NOMO-1 treated with dmso at 0.1 percent for 144 hours (cell line): ENCODE measurements around the gene RPLP2.
A peak's percentile ranks its signal among the peaks of the same experiment; 100 is the strongest.

Experiments
- DNase-seq: peaks from one replicate; lab custom pipeline; 2025; ENCODE audit not compliant: unreplicated experiment; lab: John Stamatoyannopoulos, UW

Gene RPLP2

DNA sequence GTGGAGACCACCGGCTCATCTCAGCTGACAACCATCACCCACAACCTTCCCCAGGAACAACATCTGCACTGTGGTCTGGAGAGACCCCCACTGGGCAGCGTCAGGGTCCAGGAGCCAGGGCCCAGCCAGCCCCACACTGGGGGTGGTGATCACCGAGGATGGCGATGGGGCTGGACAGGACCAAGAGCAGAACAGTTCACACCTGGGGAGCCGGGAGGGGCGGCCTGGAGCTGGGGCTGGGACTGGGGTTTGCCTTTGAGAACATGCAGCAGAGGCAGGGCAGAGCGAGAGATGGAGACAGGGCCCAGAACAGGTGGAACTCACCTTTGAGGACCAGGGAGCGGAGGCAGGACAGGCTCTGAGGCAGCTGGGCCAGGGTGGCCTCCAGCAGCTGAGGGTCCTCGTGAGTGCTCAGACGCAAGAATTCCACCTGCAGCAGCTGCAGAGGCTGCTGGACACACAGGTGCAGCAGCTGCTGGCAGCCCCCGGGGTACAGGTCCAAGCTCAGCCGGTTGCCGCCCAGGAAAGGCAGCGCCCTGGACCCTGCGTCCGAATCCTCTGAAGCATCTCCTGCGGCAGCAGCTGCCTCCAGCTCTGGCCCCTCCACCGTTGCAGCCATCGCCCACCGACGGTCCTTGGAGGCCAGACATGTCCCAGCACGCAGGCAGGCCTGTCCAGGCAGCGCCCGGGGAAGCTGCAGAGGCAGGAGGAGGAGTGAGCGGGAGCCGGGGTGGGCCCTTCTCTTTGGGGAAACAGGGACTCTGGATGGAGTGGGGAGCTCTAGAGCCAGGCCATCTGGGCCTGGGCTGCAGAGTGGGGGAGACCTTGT, 5.8 kb upstream of the RPLP2 start:
- DNase-seq: no peak

DNA sequence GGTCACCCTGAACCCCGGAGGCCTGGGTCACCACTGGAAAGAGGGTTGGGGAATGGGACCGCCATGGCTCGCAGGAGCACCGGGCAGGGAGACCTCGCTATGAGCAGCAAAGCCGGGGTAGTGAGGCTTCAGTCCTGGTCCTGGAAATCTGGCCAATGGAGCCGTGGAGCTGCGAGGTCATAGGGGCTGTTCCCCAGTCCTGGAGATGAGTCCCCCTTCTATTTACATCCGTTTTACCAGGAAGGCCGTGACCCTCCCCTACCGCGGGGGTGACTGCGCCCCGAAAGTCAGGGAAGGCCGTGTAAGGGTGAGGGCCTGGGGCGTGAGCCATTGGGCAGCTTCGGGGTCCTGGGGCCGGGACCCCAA, 5.2 kb upstream of the RPLP2 start:
- no peak for DNase-seq

DNA sequence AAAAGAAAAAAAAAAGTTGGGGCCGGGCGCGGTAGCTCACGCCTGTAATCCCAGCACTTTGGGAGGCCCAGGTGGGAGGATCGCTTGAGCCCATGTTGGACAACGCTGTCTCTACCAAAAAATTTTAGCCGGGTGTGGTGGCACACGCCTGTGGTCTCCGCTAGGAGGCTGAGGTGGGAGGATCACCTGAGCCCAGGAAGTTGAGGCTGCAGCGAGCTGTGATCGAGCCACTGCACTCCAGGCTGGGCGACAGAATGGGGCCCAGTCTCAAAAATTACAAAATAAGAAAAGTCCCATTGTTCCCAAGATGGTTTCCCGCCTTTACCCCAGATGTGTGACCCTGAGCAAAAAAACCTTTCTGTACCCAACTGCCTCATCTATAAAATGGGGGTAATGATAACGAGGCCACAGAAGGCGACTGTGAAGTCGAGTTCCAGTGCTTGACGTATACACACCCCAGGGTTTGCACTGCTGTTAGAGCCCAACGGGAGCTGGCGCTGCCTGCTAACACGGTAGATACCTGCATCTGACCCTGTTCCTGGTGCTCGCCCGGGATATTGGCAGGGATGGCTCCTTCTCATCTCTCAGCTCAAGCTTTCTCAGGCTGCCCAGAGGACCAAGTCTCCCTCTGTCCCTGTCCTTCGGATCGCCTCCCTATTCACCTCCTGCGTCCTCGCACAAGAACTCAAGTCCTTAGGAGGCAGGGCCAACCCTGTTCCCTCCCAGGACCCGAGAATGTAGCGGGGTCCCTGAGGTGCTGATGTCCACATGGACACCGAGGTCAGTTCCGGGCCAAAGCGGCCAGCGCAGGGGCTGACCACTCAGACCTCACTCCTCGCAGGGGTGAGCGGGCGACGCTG, 1.1 kb upstream of the RPLP2 start:
- no peak for DNase-seq

DNA sequence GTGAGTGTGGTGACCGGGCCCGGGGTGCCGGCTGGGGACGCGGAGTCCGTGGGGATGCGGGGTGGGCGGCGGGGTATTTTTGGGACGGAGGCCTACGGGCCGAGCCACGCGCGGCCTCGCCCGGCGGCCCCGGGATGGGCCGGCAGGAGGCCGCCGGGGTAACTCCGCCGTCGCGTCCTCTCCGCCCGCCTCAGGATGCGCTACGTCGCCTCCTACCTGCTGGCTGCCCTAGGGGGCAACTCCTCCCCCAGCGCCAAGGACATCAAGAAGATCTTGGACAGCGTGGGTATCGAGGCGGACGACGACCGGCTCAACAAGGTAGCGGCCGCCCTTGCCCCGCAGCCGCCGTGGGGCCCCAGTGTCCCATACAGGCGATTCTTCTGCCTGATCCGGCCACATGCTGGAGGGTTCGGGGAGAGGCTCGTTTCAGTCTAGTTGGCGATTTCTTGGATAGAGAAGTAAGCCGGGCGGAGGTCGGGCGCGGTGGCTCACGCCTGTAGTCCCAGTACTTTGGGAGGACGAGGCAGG, 337 bp downstream of the RPLP2 start:
- DNase-seq: no peak

DNA sequence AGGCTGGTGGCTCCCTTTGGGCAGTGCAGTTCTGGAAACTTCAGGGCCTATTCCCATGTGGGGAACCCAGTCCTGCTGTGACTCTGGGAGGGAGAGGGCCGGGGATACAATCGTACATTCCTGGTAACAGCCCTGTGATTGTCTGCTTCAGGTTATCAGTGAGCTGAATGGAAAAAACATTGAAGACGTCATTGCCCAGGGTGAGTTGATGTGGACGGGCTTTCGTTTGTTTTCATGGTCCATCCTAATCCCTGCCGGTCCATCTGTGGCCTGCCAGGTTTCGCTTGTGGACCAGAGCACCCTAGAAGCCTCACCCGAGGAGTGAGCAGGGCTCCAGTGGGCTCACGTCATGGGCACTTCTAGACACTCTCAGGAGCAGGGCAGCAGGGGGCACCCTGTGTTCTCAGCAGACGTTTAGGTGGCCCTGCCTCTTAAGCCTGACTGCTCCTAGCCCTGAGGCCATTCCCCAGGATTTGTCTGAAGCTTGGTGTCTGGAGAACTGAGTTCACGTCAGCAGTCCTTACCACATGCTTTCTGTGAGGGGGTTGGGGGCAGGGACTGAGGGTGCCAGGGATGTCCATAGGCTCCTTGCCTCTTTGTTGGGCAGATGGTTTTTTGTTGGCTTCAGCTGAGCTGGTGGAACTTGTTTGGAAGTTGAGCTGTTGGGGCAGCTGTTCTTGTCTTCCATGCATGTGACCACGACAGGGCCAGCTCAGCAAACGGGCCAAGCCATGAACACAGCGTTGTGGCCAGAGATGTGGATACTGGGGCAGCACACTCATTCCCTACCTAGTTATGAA, 1.9 kb downstream of the RPLP2 start:
- no peak for DNase-seq

DNA sequence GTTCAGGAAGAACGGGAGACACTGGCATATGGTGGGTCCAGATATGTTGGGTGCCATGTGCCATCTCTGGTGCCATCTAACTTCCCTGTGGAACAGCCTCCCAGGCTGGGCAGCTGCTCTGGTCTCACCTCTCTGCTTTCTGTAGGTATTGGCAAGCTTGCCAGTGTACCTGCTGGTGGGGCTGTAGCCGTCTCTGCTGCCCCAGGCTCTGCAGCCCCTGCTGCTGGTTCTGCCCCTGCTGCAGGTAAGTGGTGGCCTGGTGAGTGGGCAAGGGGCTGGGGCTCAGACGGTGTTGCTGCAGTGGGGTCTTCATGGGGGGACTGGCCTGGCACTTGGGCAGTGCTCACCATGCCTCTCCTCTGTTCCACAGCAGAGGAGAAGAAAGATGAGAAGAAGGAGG, 2.6 kb downstream of the RPLP2 start:
- no peak for DNase-seq

DNA sequence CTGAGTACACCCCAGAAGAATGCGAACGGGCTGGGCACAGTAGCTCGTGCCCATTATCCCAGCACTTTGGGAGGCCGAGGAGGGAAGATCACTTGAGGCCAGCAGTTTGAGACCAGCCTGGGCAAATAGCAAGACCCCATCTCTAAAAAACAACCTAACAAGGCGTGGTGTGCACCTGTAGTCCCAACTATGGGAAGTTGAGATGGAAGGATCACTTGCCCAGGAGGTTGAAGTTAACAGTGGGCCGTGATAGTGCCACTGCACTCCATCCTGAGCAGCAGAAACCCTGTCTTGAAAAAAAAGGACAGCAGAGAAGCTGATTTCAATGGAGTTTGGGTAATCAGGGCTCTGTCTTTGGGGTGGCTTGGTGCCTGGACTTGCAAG, 3.3 kb downstream of the RPLP2 start:
- no peak for DNase-seq

DNA sequence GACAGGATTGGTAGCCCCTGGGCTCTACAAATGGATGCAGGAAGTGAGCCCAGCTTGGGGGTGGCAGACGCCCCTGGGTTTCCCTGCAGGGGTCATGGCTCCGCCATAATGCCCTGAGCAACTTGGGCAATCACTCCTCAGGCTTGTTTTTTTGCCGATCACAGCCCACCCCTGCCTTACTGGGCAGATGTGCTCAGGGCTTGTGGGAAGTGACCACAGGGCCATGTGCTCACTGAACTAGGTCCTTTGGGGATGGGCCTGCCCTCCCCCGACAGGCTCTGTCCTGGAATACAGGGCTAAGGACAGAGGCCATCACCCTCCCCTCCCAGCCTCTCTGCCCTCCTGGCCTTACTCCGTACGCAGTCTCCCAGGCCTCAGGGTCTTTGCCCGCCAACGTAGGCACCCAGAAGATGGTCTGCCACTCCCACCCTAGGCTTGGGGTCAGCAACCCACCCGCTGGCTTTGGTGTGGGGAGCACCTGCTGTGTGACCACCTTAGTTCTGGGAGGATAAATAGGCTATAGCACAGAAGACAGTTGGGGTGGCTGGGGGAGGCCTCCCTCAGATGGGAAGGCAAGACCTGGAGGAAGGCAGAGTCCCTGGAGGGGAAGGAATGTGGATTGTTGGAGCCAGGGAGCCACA, 3.8 kb downstream of the RPLP2 start:
- no peak for DNase-seq

DNA sequence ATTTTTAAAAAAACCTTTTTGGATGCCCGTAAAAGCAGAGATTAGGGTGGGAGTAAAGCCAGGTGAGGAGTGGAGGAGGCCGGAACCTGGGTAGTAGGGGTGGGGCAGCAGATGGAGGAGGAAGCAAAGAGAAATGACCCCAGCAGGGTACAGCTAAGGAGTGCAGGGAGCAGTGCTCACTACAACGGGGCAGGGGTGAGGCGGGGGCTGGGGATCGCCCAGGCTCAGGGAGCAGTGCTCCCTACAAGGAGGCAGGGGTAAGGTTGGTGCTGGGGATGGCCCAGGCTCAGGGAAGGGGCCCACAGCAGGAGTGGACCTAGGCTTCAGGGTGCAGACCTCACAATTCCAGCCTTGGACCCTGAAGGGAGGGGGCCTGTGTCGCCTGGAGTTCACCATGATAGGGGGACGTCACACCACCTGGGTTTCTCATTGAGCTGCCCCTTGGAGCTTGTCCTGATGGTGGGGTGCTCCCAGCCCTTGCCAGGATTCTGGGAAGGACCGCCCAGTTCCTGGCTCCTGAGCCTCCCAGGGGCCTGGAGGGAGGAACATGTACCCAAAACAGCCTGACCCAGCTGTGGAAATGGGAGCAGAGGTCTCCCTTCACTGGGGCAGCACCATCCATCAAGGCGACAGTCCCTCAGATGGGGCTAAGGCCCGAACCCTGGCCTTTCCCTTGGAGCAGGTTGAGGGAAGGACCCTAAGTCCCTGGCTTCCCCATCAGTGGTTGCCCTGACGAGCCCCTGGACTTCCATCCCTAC, 6.1 kb downstream of the RPLP2 start:
- no peak for DNase-seq

DNA sequence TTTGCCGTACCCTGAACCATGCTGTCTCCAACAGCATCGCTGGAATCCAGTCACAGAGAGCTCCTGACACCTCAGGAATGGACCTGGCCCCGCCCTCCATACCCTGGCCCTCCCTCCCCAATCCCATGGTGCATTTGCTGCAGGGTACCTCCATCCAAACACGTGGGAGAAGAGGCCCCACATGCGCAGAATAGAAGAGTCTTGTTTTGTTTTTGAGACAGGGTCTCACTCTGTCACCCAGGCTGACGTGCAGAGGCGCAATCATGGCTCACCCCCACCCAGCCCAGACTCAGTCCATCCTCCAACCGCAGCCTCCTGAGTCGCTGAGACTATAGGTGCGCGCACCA, 6.6 kb downstream of the RPLP2 start:
- DNase-seq: no peak

DNA sequence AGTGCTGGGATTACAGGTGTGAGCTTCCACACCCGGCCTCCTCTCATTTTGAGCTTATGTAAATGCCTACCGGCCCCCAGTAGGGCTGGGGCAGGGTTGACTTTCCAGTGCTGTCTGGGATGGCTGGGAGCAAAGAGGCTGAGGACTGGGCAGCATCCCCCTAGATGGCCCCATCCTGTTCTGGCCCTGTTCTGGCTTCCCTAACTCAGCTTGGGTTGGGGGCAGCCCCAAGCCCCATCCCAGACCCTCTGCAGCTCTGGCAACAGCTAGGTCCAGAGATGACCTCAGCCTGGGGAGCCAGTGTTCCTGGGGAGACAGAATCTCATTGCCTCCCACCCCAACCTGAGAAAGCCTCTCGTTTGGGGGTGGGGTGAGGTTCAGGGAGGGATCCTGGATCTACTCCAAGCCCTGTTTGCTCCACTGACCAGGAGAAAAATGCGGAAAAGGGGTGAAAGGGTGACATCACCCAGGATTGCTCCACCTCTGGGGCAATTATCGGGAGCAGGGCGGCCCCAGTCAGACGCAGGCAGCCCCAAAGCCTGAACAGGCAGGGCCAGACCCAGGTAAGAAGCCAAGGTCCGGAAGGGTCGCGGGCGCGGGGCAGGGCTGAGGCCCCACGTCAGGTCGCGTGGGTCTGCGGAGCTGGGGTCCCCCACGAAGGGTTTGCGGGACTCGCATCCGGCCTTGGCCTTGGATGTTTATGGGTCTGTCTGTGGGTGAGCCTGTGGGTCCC, 8.8 kb downstream of the RPLP2 start, which contains the start of gene PNPLA2:
PNPLA2 (plus strand) TSS at position 519 of the 733 bp plus-strand sequence. CDS start 805 bp downstream, outside the sequence.
- no peak for DNase-seq

DNA sequence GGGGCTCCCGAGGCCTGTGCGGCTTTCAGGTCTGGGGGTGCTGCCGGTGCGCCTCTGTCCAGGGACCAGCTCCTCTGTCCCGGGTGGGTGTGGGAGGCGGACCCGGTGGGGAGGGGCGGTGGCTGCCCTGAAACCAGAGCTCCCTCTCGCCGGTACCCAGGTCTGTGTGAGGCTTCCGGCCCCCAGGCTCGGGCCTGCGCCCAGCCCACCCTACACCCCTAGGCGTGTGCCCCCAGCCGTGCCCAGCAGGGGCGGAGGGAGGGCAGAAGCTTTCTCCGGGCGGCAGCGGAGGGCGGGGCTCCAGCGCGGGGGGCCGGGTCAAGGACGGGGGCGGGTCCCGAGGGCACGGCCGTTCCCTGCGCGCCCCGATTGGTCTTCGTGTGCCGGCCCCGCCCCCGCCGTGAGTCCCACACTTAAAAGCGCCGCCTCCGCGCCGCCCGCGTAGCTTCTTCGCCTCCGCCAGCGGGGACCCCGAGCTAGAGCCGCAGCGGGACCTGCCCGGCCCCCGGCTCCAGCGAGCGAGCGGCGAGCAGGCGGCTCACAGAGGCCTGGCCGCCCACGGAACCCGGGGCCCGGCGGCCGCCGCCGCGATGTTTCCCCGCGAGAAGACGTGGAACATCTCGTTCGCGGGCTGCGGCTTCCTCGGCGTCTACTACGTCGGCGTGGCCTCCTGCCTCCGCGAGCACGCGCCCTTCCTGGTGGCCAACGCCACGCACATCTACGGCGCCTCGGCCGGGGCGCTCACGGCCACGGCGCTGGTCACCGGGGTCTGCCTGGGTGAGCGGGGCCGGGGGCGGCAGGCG, 9.6 kb downstream of the RPLP2 start:
- peak; percentile 88 for DNase-seq

DNA sequence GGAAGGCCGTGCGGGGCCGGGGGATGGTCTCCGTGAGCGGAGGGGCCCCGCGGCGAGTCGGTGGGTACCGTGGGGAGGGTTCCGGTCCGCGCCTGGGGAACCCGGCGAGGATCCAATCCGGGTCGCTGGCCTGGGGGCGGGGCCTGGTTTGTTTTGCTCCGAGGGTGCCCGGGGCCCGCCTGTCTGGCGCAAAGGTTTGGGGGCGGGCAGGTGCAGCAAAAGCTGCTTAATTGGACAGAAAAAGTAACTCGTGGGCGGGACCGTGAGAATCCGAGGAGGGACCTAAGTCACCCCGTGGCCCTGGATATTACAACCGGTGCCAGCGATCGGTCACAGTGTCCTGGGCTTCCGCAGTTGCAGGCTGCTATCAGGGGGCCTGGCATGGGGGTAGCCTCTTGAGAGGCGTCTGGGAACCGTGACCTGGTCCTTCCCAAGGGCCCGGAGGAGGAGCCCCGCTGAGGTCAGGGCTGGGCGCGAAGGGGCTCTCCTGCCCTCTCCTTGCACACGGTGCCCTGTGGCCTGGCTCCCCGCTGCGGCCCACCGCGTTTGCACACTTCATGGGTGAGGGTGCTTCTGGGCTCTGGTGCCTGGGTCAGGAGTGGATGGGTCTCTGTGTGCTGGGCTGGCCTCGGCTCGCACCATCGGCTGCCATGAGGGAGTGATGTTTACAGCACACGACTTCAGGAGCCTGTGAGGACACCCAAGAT, 10.3 kb downstream of the RPLP2 start:
- peak; percentile 82 for DNase-seq

DNA sequence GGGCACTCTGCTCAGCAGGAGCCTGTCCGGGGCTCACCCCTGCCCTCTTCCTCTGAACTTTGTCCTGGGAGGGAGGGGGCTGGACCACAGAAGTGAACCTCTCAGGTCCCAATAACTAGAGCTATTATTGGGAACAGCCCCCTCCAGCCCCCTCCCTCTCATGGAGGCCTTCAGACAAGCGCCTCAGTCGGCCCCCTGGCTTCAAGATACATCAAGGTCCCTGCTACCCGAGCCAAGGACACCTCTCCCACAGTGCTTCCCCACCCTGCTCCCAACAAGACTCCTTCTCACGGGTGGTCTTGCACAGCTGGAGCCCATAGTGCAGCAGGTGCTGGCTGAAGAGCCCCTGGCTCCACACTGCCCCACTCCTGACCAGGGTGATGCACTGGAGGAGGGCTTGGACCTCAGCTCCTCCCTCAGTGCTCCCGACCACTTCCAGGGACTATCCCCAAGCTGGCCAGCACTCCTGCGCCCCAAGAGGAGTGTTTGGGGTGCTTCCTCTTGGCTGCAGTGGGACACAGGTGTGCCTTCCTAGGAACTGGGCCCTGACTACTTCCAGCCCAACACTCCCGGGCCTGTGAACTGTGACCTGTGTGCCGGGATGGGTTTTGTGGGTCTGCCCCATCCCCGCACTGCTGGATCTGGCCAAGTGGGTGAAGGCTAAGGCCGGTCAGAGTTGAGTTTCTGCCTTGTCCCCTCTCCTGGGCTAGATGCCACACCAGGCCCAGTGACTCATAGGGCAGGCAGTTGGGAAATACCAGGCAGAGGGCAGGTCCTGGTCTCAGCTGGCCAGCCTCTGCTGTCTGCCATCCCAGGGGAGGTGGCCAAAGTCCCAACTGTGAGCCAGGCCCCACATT, 11.1 kb downstream of the RPLP2 start:
- DNase-seq: no peak

DNA sequence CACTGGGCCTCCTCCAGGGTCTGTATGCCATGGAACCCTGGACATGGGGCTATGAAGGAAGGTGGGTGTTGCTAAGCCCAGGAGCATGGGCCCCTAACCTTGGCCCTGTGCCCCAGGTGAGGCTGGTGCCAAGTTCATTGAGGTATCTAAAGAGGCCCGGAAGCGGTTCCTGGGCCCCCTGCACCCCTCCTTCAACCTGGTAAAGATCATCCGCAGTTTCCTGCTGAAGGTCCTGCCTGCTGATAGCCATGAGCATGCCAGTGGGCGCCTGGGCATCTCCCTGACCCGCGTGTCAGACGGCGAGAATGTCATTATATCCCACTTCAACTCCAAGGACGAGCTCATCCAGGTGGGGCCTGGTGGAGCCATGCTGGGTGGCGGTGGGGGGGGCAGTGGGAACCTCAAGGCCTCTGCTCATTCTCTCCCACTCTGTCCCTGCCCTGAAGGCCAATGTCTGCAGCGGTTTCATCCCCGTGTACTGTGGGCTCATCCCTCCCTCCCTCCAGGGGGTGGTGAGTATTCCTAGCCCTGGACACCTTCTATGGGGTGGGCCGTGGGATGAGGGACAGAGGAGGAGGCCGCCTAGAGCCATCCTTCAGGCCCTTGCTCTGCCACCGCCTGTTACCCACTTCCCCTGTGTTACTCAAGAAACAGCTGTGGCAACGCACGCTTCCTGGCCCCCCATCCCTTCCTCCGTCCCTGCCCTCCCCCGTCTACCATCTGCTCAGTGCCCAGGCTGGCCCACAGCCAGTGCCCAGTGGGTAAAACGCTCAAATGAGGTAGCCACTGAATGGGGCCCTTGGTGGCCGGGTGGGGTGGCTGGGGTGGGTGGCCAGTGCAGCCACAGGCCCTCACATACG, 12.0 kb downstream of the RPLP2 start:
- no peak for DNase-seq
